C4-2B (cell line): ENCODE data around the gene HSFX4.

ENCODE experiments used
- ZFX ChIP-seq: fragments of 450-650 bp; IDR thresholded peaks from 2 replicates; pipeline ENCODE4 v1.6.1; 2017
- TF ChIP-seq, protein P1 (sequence below): fragments of 450-650 bp; conservative IDR thresholded peaks from 2 replicates; pipeline ENCODE4 v1.5.1; 2017; ENCODE audit warnings: mild to moderate bottlenecking

- TF ChIP-seq, protein P1, sequence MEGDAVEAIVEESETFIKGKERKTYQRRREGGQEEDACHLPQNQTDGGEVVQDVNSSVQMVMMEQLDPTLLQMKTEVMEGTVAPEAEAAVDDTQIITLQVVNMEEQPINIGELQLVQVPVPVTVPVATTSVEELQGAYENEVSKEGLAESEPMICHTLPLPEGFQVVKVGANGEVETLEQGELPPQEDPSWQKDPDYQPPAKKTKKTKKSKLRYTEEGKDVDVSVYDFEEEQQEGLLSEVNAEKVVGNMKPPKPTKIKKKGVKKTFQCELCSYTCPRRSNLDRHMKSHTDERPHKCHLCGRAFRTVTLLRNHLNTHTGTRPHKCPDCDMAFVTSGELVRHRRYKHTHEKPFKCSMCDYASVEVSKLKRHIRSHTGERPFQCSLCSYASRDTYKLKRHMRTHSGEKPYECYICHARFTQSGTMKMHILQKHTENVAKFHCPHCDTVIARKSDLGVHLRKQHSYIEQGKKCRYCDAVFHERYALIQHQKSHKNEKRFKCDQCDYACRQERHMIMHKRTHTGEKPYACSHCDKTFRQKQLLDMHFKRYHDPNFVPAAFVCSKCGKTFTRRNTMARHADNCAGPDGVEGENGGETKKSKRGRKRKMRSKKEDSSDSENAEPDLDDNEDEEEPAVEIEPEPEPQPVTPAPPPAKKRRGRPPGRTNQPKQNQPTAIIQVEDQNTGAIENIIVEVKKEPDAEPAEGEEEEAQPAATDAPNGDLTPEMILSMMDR: no peak
- TF ChIP-seq ZFX: no peak
These were observed 32.2 kb downstream of the HSFX4 start for GRCh38 chrX:149961572-149961971.
